HS-5 (cell line): ENCODE measurements around the gene GKN2.

Experiments
- DNase-seq: peaks from one replicate; pipeline ENCODE4 v3.0.0-alpha.2; 2012; ENCODE audit warnings: low read depth

The GKN2 gene

GRCh38 chr2:68952887-68953521 is at the start of gene GKN2:
TSS of gene GKN2 (minus strand) at chr2:68952893. CDS start at chr2:68952861, 32 bp downstream.
- DNase-seq = no peak

GRCh38 chr2:69001879-69002278 is 49.2 kb upstream of the GKN2 start:
- DNase-seq = no peak

GRCh38 chr2:68997401-68997800 is 44.7 kb upstream of the GKN2 start:
- DNase-seq = no peak

- DNase-seq = no peak
These were observed 43.2 kb upstream of the GKN2 start for GRCh38 chr2:68995916-68996315.

- no peak for DNase-seq
These were observed 42.2 kb upstream of the GKN2 start for GRCh38 chr2:68994864-68995263.

- DNase-seq = no peak
These were observed 41.0 kb upstream of the GKN2 start for GRCh38 chr2:68993660-68994059.

- no peak for DNase-seq
These were observed 40.2 kb upstream of the GKN2 start for GRCh38 chr2:68992933-68993332.

GRCh38 chr2:68992341-68992740 is 39.6 kb upstream of the GKN2 start:
- no peak for DNase-seq

- DNase-seq = no peak
These were observed 36.3 kb upstream of the GKN2 start for GRCh38 chr2:68989035-68989434.

- DNase-seq = no peak
These were observed 34.4 kb upstream of the GKN2 start for GRCh38 chr2:68987021-68987503.

- no peak for DNase-seq
These were observed 28.3 kb upstream of the GKN2 start for GRCh38 chr2:68980956-68981355.

GRCh38 chr2:68978098-68978497 is 25.4 kb upstream of the GKN2 start:
- DNase-seq = no peak

GRCh38 chr2:68977453-68977852 is 24.8 kb upstream of the GKN2 start:
- DNase-seq = no peak

GRCh38 chr2:68975844-68976243 is 23.2 kb upstream of the GKN2 start:
- DNase-seq = no peak

GRCh38 chr2:68974946-68975665 is 22.4 kb upstream of the GKN2 start:
- no peak for DNase-seq

- no peak for DNase-seq
These were observed 21.6 kb upstream of the GKN2 start, which contains the start of gene GKN1 for GRCh38 chr2:68974251-68974650. TSS of gene GKN1 (plus strand) at chr2:68974636. CDS start at chr2:68974678, 42 bp downstream.

GRCh38 chr2:68971591-68972231 is 19.0 kb upstream of the GKN2 start:
- DNase-seq = peak; percentile 96

- no peak for DNase-seq
These were observed 18.0 kb upstream of the GKN2 start for GRCh38 chr2:68970566-68971265.

- no peak for DNase-seq
These were observed 17.2 kb upstream of the GKN2 start for GRCh38 chr2:68969736-68970490.

- DNase-seq = no peak
These were observed 15.5 kb upstream of the GKN2 start for GRCh38 chr2:68968221-68968620.

- DNase-seq = no peak
These were observed 11.6 kb upstream of the GKN2 start for GRCh38 chr2:68964282-68964681.

GRCh38 chr2:68961380-68961779 is 8.7 kb upstream of the GKN2 start:
- DNase-seq = no peak
